ENCODE results near the gene SSTR3.

GRCh38 chr22:37199760-37200108 is 12.5 kb downstream of the SSTR3 start:
- TF ChIP-seq EZH2 (IDR thresholded peaks at IDR 0.05; ENCODE audit: borderline replicate concordance, low read length) (no peak), CTCF (conservative IDR thresholded peaks at IDR 0.05 in 1 of 2, IDR thresholded peaks at IDR 0.05 in 1 of 2; ENCODE audit: extremely low read depth in 1 of 2, insufficient read depth in 1 of 2, low read depth in 1 of 2, low read length in 2 of 2) (no peak)
